ENCODE data around the gene ZNF644.
"Not testable (repeated sequence)": the region's sequence is repeated elsewhere in the genome, so short reads cannot be mapped to it uniquely, and the experiment has no call there.

Gene ZNF644

GRCh38 chr1:91065337-91065736, 43.5 kb upstream of the ZNF644 start:
- H3K4me3 ChIP-seq (replicated peaks; ENCODE audit: insufficient read depth, low read length): no peak overlapping the region
- no peak for TF ChIP-seq GABPA (IDR thresholded peaks at IDR 0.05; ENCODE audit: low read depth)
- TF ChIP-seq POLR2AphosphoS5 (IDR thresholded peaks at IDR 0.05; ENCODE audit: low read depth): no peak
- TF ChIP-seq SPI1 (IDR thresholded peaks at IDR 0.05; ENCODE audit: borderline replicate concordance, low read depth): no peak
- TF ChIP-seq REST (IDR thresholded peaks at IDR 0.05; ENCODE audit: insufficient replicate concordance, low read depth): no peak
- DNase-seq (ENCODE audit: low read depth in 1 of 2, low spot score in 1 of 2): no peak
- H3K27ac ChIP-seq (replicated peaks): no peak overlapping the region
- H3K27me3 ChIP-seq (ENCODE audit: insufficient read depth, poor library complexity, severe bottlenecking): no peaks in the 10 kb centered on the region

- not testable (repeated sequence) for H3K27ac ChIP-seq (replicated peaks); H3K27me3 ChIP-seq (ENCODE audit: insufficient read depth, poor library complexity, severe bottlenecking); H3K4me3 ChIP-seq (replicated peaks; ENCODE audit: insufficient read depth, low read length)
- DNase-seq (ENCODE audit: low read depth in 1 of 2, low spot score in 1 of 2): peak in 1 of 2 experiments; percentile 41
- TF ChIP-seq SPI1 (IDR thresholded peaks at IDR 0.05; ENCODE audit: borderline replicate concordance, low read depth): peak; percentile 75; the same call in 1 of the 2 replicates
These were observed 41.6 kb upstream of the ZNF644 start for GRCh38 chr1:91063403-91063802.

- Histone ChIP-seq H3K4me3 (replicated peaks; ENCODE audit: insufficient read depth, low read length) (no peak overlapping the region), H3K27me3 (ENCODE audit: insufficient read depth, poor library complexity, severe bottlenecking) (no peaks in the 10 kb centered on the region), H3K27ac (replicated peaks) (no peak overlapping the region)
- no peak for TF ChIP-seq REST (IDR thresholded peaks at IDR 0.05; ENCODE audit: insufficient replicate concordance, low read depth)
- no peak for TF ChIP-seq SPI1 (IDR thresholded peaks at IDR 0.05; ENCODE audit: borderline replicate concordance, low read depth)
- TF ChIP-seq GABPA (IDR thresholded peaks at IDR 0.05; ENCODE audit: low read depth): no peak
- no peak for TF ChIP-seq POLR2AphosphoS5 (IDR thresholded peaks at IDR 0.05; ENCODE audit: low read depth)
- no peak for TF ChIP-seq CTCF (IDR thresholded peaks at IDR 0.05; ENCODE audit: insufficient read depth, low read length)
- DNase-seq (ENCODE audit: low read depth in 1 of 2, low spot score in 1 of 2): no peak
These were observed 37.3 kb upstream of the ZNF644 start for GRCh38 chr1:91059157-91059556.

- Histone ChIP-seq H3K27me3 (ENCODE audit: insufficient read depth, poor library complexity, severe bottlenecking) (no peaks in the 10 kb centered on the region), H3K4me3 (replicated peaks; ENCODE audit: insufficient read depth, low read length) (no peak overlapping the region), H3K27ac (replicated peaks) (no peak overlapping the region)
- DNase-seq (ENCODE audit: low read depth in 1 of 2, low spot score in 1 of 2): no peak
- peak; percentile 56; the same call in 1 of the 2 replicates for TF ChIP-seq SPI1 (IDR thresholded peaks at IDR 0.05; ENCODE audit: borderline replicate concordance, low read depth)
- no peak for TF ChIP-seq POLR2AphosphoS5 (IDR thresholded peaks at IDR 0.05; ENCODE audit: low read depth)
- TF ChIP-seq REST (IDR thresholded peaks at IDR 0.05; ENCODE audit: insufficient replicate concordance, low read depth): no peak
- no peak for TF ChIP-seq GABPA (IDR thresholded peaks at IDR 0.05; ENCODE audit: low read depth)
- TF ChIP-seq CTCF (IDR thresholded peaks at IDR 0.05; ENCODE audit: insufficient read depth, low read length): no peak
These were observed 35.9 kb upstream of the ZNF644 start for GRCh38 chr1:91057784-91058183.

Data from HL-60 (cell line).